CD1c-positive myeloid dendritic cell (primary cell): ENCODE data around the gene PYDC2.
A peak's percentile ranks its signal among the peaks of the same experiment; 100 is the strongest.

ENCODE experiments used
- DNase-seq: peaks from one replicate; pipeline ENCODE4 v3.0.0-alpha.2; 2016; ENCODE audit errors: extremely low spot score

The PYDC2 gene

GRCh38 chr3:191461113-191461595 lies at the start of gene PYDC2:
TSS of gene PYDC2 (plus strand) at chr3:191461163. CDS start at chr3:191461163, 0 bp downstream.
- DNase-seq: no peak

GRCh38 chr3:191412759-191413158 lies 48.2 kb upstream of the PYDC2 start:
- no peak for DNase-seq

GRCh38 chr3:191414286-191414685 lies 46.7 kb upstream of the PYDC2 start:
- no peak for DNase-seq

- no peak for DNase-seq
These were observed 46.2 kb upstream of the PYDC2 start for GRCh38 chr3:191414732-191415131.

- no peak for DNase-seq
These were observed 45.4 kb upstream of the PYDC2 start for GRCh38 chr3:191415566-191415965.

- no peak for DNase-seq
These were observed 43.6 kb upstream of the PYDC2 start for GRCh38 chr3:191417457-191417729.

GRCh38 chr3:191420771-191421170 lies 40.2 kb upstream of the PYDC2 start:
- no peak for DNase-seq

- DNase-seq: no peak
These were observed 36.1 kb upstream of the PYDC2 start for GRCh38 chr3:191424881-191425280.

- no peak for DNase-seq
These were observed 35.6 kb upstream of the PYDC2 start for GRCh38 chr3:191425322-191425734.

GRCh38 chr3:191426311-191426710 lies 34.7 kb upstream of the PYDC2 start:
- DNase-seq: no peak

GRCh38 chr3:191428177-191428576 lies 32.8 kb upstream of the PYDC2 start:
- no peak for DNase-seq

GRCh38 chr3:191430103-191430502 lies 30.9 kb upstream of the PYDC2 start:
- no peak for DNase-seq

GRCh38 chr3:191431160-191431822 lies 29.7 kb upstream of the PYDC2 start:
- DNase-seq: no peak

- no peak for DNase-seq
These were observed 28.8 kb upstream of the PYDC2 start for GRCh38 chr3:191432162-191432561.

GRCh38 chr3:191434024-191434423 lies 26.9 kb upstream of the PYDC2 start:
- DNase-seq: no peak

GRCh38 chr3:191435981-191436380 lies 25.0 kb upstream of the PYDC2 start:
- DNase-seq: peak; percentile 7

- DNase-seq: no peak
These were observed 22.7 kb upstream of the PYDC2 start for GRCh38 chr3:191438150-191438814.

- DNase-seq: no peak
These were observed 20.4 kb upstream of the PYDC2 start for GRCh38 chr3:191440532-191440931.

- no peak for DNase-seq
These were observed 19.3 kb upstream of the PYDC2 start for GRCh38 chr3:191441687-191442086.

- DNase-seq: no peak
These were observed 16.4 kb upstream of the PYDC2 start for GRCh38 chr3:191444569-191444968.

GRCh38 chr3:191449256-191449655 lies 11.7 kb upstream of the PYDC2 start:
- DNase-seq: no peak

- DNase-seq: no peak
These were observed 5.6 kb upstream of the PYDC2 start for GRCh38 chr3:191455257-191455952.

- no peak for DNase-seq
These were observed 603 bp upstream of the PYDC2 start for GRCh38 chr3:191460360-191460759.
